Measurements from ENCODE around the gene NR2C2.

- TF ChIP-seq, protein P1, sequence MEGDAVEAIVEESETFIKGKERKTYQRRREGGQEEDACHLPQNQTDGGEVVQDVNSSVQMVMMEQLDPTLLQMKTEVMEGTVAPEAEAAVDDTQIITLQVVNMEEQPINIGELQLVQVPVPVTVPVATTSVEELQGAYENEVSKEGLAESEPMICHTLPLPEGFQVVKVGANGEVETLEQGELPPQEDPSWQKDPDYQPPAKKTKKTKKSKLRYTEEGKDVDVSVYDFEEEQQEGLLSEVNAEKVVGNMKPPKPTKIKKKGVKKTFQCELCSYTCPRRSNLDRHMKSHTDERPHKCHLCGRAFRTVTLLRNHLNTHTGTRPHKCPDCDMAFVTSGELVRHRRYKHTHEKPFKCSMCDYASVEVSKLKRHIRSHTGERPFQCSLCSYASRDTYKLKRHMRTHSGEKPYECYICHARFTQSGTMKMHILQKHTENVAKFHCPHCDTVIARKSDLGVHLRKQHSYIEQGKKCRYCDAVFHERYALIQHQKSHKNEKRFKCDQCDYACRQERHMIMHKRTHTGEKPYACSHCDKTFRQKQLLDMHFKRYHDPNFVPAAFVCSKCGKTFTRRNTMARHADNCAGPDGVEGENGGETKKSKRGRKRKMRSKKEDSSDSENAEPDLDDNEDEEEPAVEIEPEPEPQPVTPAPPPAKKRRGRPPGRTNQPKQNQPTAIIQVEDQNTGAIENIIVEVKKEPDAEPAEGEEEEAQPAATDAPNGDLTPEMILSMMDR (IDR thresholded peaks at IDR 0.05): no peak
- TF ChIP-seq POLR2A (IDR thresholded peaks at IDR 0.05): no peak
Observed at GRCh38 chr3:15063238-15063637, 115.9 kb downstream of the NR2C2 start.
